Heart right ventricle (tissue), 16 donors: ENCODE data around the gene MX2. TPM values are rescaled to one million over a fixed set of nuclear protein-coding genes. Genes with fewer than 3 reads are reported as not detected.

Source experiments
- ATAC-seq, 8 donors: fragments of 200-7000 bp; cut with Tn5 transposase; one replicate each; pipeline ENCODE4 v1.9.1; 2020; ENCODE audit warnings: mild to moderate bottlenecking in 8 of 8, moderate library complexity in 8 of 8, moderate number of reproducible peaks in 1 of 8
- DNase-seq, 2 donors: peaks; one replicate each; pipeline ENCODE4 v3.0.0-alpha.2; 2020
- H3K27ac ChIP-seq, 10 donors: fragments of 200-600 bp; sonication (generic) in 2 of 10; one replicate each; pipeline versions ENCODE4 v1.5.0 to v1.8.0; 2020 to 2022; ENCODE audit warnings: mild to moderate bottlenecking in 3 of 10
- H3K27me3 ChIP-seq, 7 donors: fragments of 200-600 bp; one replicate each; pipeline ENCODE4 v1.8.0; 2021 to 2022; ENCODE audit warnings: mild to moderate bottlenecking in 2 of 7
- H3K36me3 ChIP-seq, 9 donors: fragments of 200-600 bp; sonication (generic) in 1 of 9; one replicate each; pipeline versions ENCODE4 v1.5.0 to v1.8.0; 2020 to 2022; ENCODE audit warnings: mild to moderate bottlenecking in 2 of 9
- H3K4me1 ChIP-seq, 9 donors: fragments of 200-600 bp; sonication (generic) in 1 of 9; one replicate each; pipeline versions ENCODE4 v1.5.0 to v1.8.0; 2020 to 2022; ENCODE audit warnings: mild to moderate bottlenecking in 4 of 9
- H3K4me3 ChIP-seq, 10 donors: fragments of 200-600 bp; sonication (generic) in 2 of 10; one replicate each; pipeline versions ENCODE4 v1.5.0 to v1.8.0; 2020 to 2022; ENCODE audit warnings: mild to moderate bottlenecking in 7 of 10, moderate library complexity in 2 of 10
- H3K9me3 ChIP-seq, 11 donors: fragments of 200-600 bp in 10 of 11; sonication (generic) in 2 of 11; one replicate each; pipeline versions ENCODE4 v1.5.0 to v1.8.0; 2013 to 2022; ENCODE audit warnings: mild to moderate bottlenecking in 2 of 11, control low read depth in 1 of 11, moderate library complexity in 1 of 11
- WGBS, 2 donors: extraction: QIAGEN DNeasy Blood & Tissue Kit; methylation state at CpG; one replicate each; pipeline ENCODE4 v1.1.7; 2013; ENCODE audit warnings: inconsistent platforms in 1 of 2; 5-methylcytosine and 5-hydroxymethylcytosine counted together
- intact Hi-C, 10 donors: fragments of 100-400 bp; cut with DNase I; formaldehyde crosslinking; loops; one replicate each; pipeline versions ENCODE4 v1.11.1 to v1.14.2; 2022
- polyA plus RNA-seq, 2 donors: library from polyadenylated mRNA; stranded (reverse); fragments of 200-250 nt; gene quantifications; one replicate each; pipeline ENCODE4 v1.2.3, GENCODE V29; 2013
- total RNA-seq, 10 donors: library from RNA; stranded (reverse); fragmentation: NEBNext Ultra II Directional in 3 of 10; extraction: Animal tissue kit (Norgen Biotek cat#: 25700) in 3 of 10; gene quantifications; one replicate each; pipeline versions ENCODE4 v1.2.1 to v1.2.4, GENCODE V29; 2021 to 2023
- TF ChIP-seq, protein P1 (sequence below), 9 donors: fragments of 200-600 bp; sonication (generic) in 2 of 9; IDR thresholded peaks; one replicate each; pipeline versions ENCODE4 v1.5.0 to v1.8.0; 2021 to 2022; ENCODE audit warnings: antibody characterized with exemption in 9 of 9, mild to moderate bottlenecking in 5 of 9, moderate library complexity in 1 of 9
- donor health status: Arrhythmogenic right ventricular cardiomyopathy.
- donor health status: ischemic (EF 13 %, LVEDD 7.1; RV severe dilation, severe dysfunction).
- donor health status: healthy with polysubstance abuse.
- donor health status: DM: no; HTN: yes; CAD: no.
- donor health status: DM: no; HTN: no; CAD: no.
- donor health status: ischemic (EF 25% LVEDD 6.9; RV normal size, moderate dysfunction).
- donor health status: ischemic (EF 25% LVEDD 5.7; RV mildly dilated, moderate dysfunction).
- donor health status: healthy.
- donor health status: DM: yes; HTN: yes; CAD: no.
- donor health status: Ischemic cardiomyopathy.
- donor health status: ischemic (EF 35%, LVEDD 5.7; RV mildly dilated, moderate dysfunction).
- donor health status: nonischemic (EF 11% LVEDD 7.7; RV severe dilation, severe dysfunction).
- donor health status: DM: yes; HTN: yes; CAD: no.
- donor health status: PGD.
- donor health status: ischemic (EF 29% LVEDD 5.4; RV normal size, mild dysfunction).
- donor health status: nonischemic (EF 23%, LVEDD 6.1; RV moderate dilation, normal function).

MX2 gene
- total and polyA plus RNA-seq, 12 donors: 3.0 to 22.9 (median 6.6) TPM

DNA sequence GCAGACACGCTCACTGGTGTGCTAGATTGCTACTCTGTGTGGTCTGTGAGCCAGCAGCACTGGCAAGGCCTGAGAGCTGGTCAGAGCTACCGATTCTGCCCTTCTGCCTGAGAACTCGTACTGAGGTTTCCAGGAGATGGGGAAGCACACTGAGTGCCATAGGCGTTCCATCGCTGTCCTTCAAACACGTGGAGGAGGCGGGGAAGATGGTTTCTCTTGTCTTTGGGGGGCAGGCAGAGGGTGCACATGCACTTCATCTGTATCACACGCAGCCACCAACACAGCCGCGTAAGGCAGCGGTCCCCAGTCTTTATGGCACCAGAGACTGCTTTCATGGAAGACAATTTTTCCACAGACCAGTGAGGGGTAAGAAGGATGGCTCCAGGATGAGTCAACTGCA is 40.4 kb downstream of the MX2 start:
- H3K27ac ChIP-seq: no peak overlapping the region
- ATAC-seq (no peak), DNase-seq (no peak)
- WGBS, 2 donors: 92 to 94% methylated on average over 11 of the region's 11 CpGs
- H3K4me1 ChIP-seq: peaks cover 0 to 10% (median 0%) of the 10 kb centered on the region in 9 donors
- TF ChIP-seq, protein P1, sequence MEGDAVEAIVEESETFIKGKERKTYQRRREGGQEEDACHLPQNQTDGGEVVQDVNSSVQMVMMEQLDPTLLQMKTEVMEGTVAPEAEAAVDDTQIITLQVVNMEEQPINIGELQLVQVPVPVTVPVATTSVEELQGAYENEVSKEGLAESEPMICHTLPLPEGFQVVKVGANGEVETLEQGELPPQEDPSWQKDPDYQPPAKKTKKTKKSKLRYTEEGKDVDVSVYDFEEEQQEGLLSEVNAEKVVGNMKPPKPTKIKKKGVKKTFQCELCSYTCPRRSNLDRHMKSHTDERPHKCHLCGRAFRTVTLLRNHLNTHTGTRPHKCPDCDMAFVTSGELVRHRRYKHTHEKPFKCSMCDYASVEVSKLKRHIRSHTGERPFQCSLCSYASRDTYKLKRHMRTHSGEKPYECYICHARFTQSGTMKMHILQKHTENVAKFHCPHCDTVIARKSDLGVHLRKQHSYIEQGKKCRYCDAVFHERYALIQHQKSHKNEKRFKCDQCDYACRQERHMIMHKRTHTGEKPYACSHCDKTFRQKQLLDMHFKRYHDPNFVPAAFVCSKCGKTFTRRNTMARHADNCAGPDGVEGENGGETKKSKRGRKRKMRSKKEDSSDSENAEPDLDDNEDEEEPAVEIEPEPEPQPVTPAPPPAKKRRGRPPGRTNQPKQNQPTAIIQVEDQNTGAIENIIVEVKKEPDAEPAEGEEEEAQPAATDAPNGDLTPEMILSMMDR (IDR thresholded peaks at IDR 0.05): no peak
- H3K9me3 ChIP-seq: no peaks in the 10 kb centered on the region
- H3K36me3 ChIP-seq: peaks cover 0 to 98% (median 25%) of the 10 kb centered on the region in 9 donors
- H3K4me3 ChIP-seq: no peak overlapping the region
- intact Hi-C loops: loop anchor here in 1 of 10 donors (5.0 kb wide), 1 partner anchor 60 kb away; no protein-coding TSS in a partner anchor
- H3K27me3 ChIP-seq: no peaks in the 10 kb centered on the region

DNA sequence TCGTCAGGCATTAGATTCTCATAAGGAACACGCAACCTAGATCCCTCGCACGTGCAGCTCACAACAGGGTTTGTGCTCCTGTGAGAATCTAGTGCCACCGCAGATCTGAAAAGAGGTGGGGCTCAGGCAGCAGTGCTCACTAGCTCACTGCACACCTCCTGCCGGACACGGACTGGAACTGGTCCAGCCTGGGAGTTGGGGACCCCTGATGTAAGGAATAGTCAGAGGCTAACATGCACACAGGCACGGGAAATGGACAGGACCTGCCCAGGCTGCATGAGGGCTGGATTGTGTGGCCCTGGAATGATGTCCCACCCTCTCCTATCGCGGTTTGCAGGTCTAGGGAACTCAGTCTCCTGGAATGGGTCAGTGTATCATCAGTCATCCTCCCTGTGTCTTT is 41.0 kb downstream of the MX2 start:
- Histone ChIP-seq H3K4me1 (peaks cover 0 to 4% (median 0%) of the 10 kb centered on the region in 9 donors), H3K27me3 (no peaks in the 10 kb centered on the region), H3K27ac (no peak overlapping the region), H3K36me3 (peaks cover 0 to 98% (median 30%) of the 10 kb centered on the region in 9 donors), H3K4me3 (no peak overlapping the region), H3K9me3 (no peaks in the 10 kb centered on the region)
- TF ChIP-seq, protein P1 (IDR thresholded peaks at IDR 0.05): no peak
- WGBS, 2 donors: 92% methylated on average over 10 of the region's 10 CpGs
- ATAC-seq: no peak
- no peak for DNase-seq
- intact Hi-C loops: loop anchor here in 1 of 10 donors (5.0 kb wide), 1 partner anchor 60 kb away; no protein-coding TSS in a partner anchor

DNA sequence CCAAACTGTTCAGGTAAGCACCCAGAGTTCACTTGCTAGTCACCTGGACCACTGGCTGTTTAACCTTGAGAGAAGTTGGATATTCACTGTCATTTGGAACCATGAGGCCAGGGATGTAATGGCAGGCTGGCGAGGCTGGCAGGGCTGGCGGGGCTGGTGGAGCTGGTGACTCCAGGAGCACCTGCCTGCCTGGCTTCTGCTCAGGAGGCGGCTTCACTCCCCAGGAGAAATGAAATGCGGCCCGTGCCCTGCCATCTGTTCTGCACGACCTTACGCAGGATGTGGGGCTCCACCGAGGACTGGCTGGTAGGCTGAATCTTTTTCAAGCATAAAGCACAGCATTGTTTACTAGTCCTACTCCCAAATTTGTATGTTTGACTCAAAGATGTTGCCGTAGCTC is 41.5 kb downstream of the MX2 start:
- H3K36me3 ChIP-seq: peaks cover 0 to 98% (median 35%) of the 10 kb centered on the region in 9 donors
- intact Hi-C loops: loop anchor here in 1 of 10 donors (5.0 kb wide), 1 partner anchor 59 kb away; no protein-coding TSS in a partner anchor

DNA sequence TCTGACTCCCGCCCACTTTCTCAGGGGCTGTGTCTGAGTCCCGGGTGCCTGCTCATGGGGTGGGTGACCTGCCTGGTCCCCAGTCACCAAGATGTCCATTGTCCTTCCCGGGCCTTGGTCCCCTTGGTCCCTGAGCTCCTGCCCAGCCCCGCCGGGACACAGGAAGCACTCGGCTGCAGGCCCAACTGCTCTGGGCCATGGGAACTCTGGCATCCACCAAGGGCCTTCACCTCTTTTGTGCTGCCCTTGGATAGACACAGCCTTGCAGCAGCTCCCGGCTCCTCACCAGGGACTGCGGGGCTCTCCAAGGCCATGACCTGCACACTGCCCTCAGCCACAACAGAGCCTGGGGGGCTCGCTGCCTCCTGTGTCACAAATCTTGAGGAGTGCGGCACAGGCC is 42.1 kb downstream of the MX2 start:
- no peak overlapping the region for H3K4me3 ChIP-seq
- intact Hi-C loops: loop anchor here in 1 of 10 donors (5.0 kb wide), 1 partner anchor 58 kb away; no protein-coding TSS in a partner anchor
- H3K4me1 ChIP-seq: no peaks in the 10 kb centered on the region
- TF ChIP-seq, protein P1 (IDR thresholded peaks at IDR 0.05): no peak
- H3K36me3 ChIP-seq: peaks cover 0 to 98% (median 39%) of the 10 kb centered on the region in 9 donors
- no peak overlapping the region for H3K27ac ChIP-seq
- ATAC-seq (no peak), DNase-seq (no peak)
- H3K27me3 ChIP-seq: no peaks in the 10 kb centered on the region
- 91 to 92% methylated on average over 10 of the region's 10 CpGs for WGBS, 2 donors
- H3K9me3 ChIP-seq: no peaks in the 10 kb centered on the region

More for the DNA sequence above, 41.5 kb downstream of the MX2 start:
- Histone ChIP-seq H3K27me3 (no peaks in the 10 kb centered on the region), H3K9me3 (no peaks in the 10 kb centered on the region), H3K4me3 (no peak overlapping the region), H3K27ac (no peak overlapping the region), H3K4me1 (no peaks in the 10 kb centered on the region)
- TF ChIP-seq, protein P1 (IDR thresholded peaks at IDR 0.05): no peak
- no peak for ATAC-seq
- no peak for DNase-seq
- 93 to 94% methylated on average over 9 of the region's 9 CpGs for WGBS, 2 donors
